Activated naive CD4-positive, alpha-beta T cell treated with anti-CD3 and anti-CD28 coated beads, Interleukin-2, amount 10 ng/mL, durations not matched to agents 7 days and 5 days (primary cell): ENCODE results near the gene LYSMD1.
"Not testable (repeated sequence)": the region's sequence is repeated elsewhere in the genome, so short reads cannot be mapped to it uniquely, and the experiment has no call there.

Source experiments
- CTCF ChIA-PET: fragments of 350-600 bp; sonication (Branson Sonifier 250); formaldehyde crosslinking; loops from one replicate; lab custom pipeline; 2021; ENCODE audit warnings: antibody characterized with exemption; lab: Charles Lee
- DNase-seq: peaks from one replicate; pipeline ENCODE4 v3.0.0-alpha.2; 2020
- H3K27ac Mint-ChIP-seq: one replicate; pipeline ENCODE4 v1.8.0; 2021; ENCODE audit warnings: mild to moderate bottlenecking, moderate library complexity, mixed read lengths
- H3K27me3 Mint-ChIP-seq: one replicate; pipeline ENCODE4 v1.8.0; 2021; ENCODE audit warnings: mild to moderate bottlenecking, mixed read lengths
- H3K36me3 Mint-ChIP-seq: one replicate; pipeline ENCODE4 v1.8.0; 2021; ENCODE audit warnings: mixed read lengths
- H3K4me1 Mint-ChIP-seq: one replicate; pipeline ENCODE4 v1.8.0; 2021; ENCODE audit warnings: mixed read lengths
- H3K4me3 Mint-ChIP-seq: one replicate; pipeline ENCODE4 v1.8.0; 2021; ENCODE audit warnings: mild to moderate bottlenecking, moderate library complexity, mixed read lengths
- H3K9me3 Mint-ChIP-seq: one replicate; pipeline ENCODE4 v1.8.0; 2021; ENCODE audit warnings: mixed read lengths

LYSMD1 gene

GRCh38 chr1:151165738-151166504 is at the start of gene LYSMD1, which contains the start of gene SCNM1:
LYSMD1 (minus strand) TSS chr1:151165902; CDS start chr1:151165258, 644 bp downstream.
SCNM1 (plus strand) TSS chr1:151166144; CDS start chr1:151166153, 9 bp downstream.
- Mint-ChIP-seq H3K36me3 (peaks cover 53% of the 10 kb centered on the region), H3K27ac (peak within 1 kb of the TSS; percentile 93), H3K4me1 (peaks cover 61% of the 10 kb centered on the region), H3K9me3 (no peaks in the 10 kb centered on the region), H3K27me3 (peaks cover 4% of the 10 kb centered on the region), H3K4me3 (peak within 1 kb of the TSS; percentile 86)
- peak; percentile 98 for DNase-seq
- CTCF ChIA-PET, result interaction anchor here (0.8 to 1.8 kb wide), 5 partner anchors 9 to 141 kb away, joined by 3 to 4 read pairs (median 4); partner anchors contain the start of genes TMOD4 and TNFAIP8L2

- CTCF ChIA-PET, result interaction anchor here (0.7 to 1.4 kb wide), 2 partner anchors 114 to 141 kb away, joined by 4 read pairs; no protein-coding TSS in a partner anchor
- Mint-ChIP-seq H3K36me3 (peaks cover 37% of the 10 kb centered on the region), H3K9me3 (no peaks in the 10 kb centered on the region), H3K4me1 (peaks cover 39% of the 10 kb centered on the region), H3K4me3 (no peak overlapping the region), H3K27ac (peak overlapping the region; percentile 33), H3K27me3 (no peaks in the 10 kb centered on the region)
- no peak for DNase-seq
Measured at GRCh38 chr1:151213560-151213959, 47.9 kb upstream of the LYSMD1 start.

- H3K36me3 Mint-ChIP-seq, result peaks cover 38% of the 10 kb centered on the region
- H3K9me3 Mint-ChIP-seq, result no peaks in the 10 kb centered on the region
- H3K4me3 Mint-ChIP-seq, result peak overlapping the region; percentile 19
- H3K4me1 Mint-ChIP-seq, result peaks cover 38% of the 10 kb centered on the region
- H3K27me3 Mint-ChIP-seq, result no peaks in the 10 kb centered on the region
- DNase-seq, result peak; percentile 27
- CTCF ChIA-PET, result interaction anchor here (0.6 to 1.4 kb wide), 4 partner anchors 31 to 883 kb away, joined by 3 to 4 read pairs (median 4); no protein-coding TSS in a partner anchor
- H3K27ac Mint-ChIP-seq, result peak overlapping the region; percentile 91
Measured at GRCh38 chr1:151211972-151212705, 46.4 kb upstream of the LYSMD1 start.

- CTCF ChIA-PET, result no interaction called here
- DNase-seq, result no peak
- H3K9me3 Mint-ChIP-seq, result no peaks in the 10 kb centered on the region
Measured at GRCh38 chr1:151210830-151211229, 45.1 kb upstream of the LYSMD1 start.

GRCh38 chr1:151205381-151205965 is 39.8 kb upstream of the LYSMD1 start:
- CTCF ChIA-PET, H3K27me3 Mint-ChIP-seq, H3K27ac Mint-ChIP-seq, H3K4me3 Mint-ChIP-seq, H3K9me3 Mint-ChIP-seq, DNase-seq: not testable (repeated sequence)
- Mint-ChIP-seq H3K4me1 (peaks cover 26% of the 10 kb centered on the region), H3K36me3 (peaks cover 34% of the 10 kb centered on the region)

More at GRCh38 chr1:151210830-151211229, 45.1 kb upstream of the LYSMD1 start:
- Mint-ChIP-seq H3K4me1 (peaks cover 36% of the 10 kb centered on the region), H3K36me3 (peaks cover 46% of the 10 kb centered on the region), H3K27me3 (no peaks in the 10 kb centered on the region), H3K27ac (no peak overlapping the region), H3K4me3 (no peak overlapping the region)

- DNase-seq, result no peak
- H3K36me3 Mint-ChIP-seq, result peaks cover 22% of the 10 kb centered on the region
- H3K4me1 Mint-ChIP-seq, result peaks cover 49% of the 10 kb centered on the region
- CTCF ChIA-PET, result no interaction called here
- H3K27me3 Mint-ChIP-seq, result peaks cover 14% of the 10 kb centered on the region
- peak overlapping the region; percentile 98 for H3K27ac Mint-ChIP-seq
- H3K4me3 Mint-ChIP-seq, result peak overlapping the region; percentile 92
- no peaks in the 10 kb centered on the region for H3K9me3 Mint-ChIP-seq
Measured at GRCh38 chr1:151199873-151200581, 34.3 kb upstream of the LYSMD1 start.

GRCh38 chr1:151198254-151199127 is 32.8 kb upstream of the LYSMD1 start, which contains the start of gene PIP5K1A:
PIP5K1A (plus strand) TSS chr1:151198552; CDS start chr1:151198997, 445 bp downstream.
- peak; percentile 100 for DNase-seq
- Mint-ChIP-seq H3K4me3 (peak within 1 kb of the TSS; percentile 92), H3K4me1 (peaks cover 45% of the 10 kb centered on the region), H3K27ac (peak within 1 kb of the TSS; percentile 98), H3K36me3 (peaks cover 20% of the 10 kb centered on the region), H3K27me3 (peaks cover 29% of the 10 kb centered on the region), H3K9me3 (no peaks in the 10 kb centered on the region)
- CTCF ChIA-PET, result interaction anchor here (0.6 kb wide), 1 partner anchor 99 kb away, joined by 3 read pairs; no protein-coding TSS in a partner anchor

GRCh38 chr1:151197863-151198253 is 32.2 kb upstream of the LYSMD1 start:
- peaks cover 45% of the 10 kb centered on the region for H3K4me1 Mint-ChIP-seq
- CTCF ChIA-PET, result no interaction called here

GRCh38 chr1:151196292-151196800 is 30.6 kb upstream of the LYSMD1 start:
- Mint-ChIP-seq H3K9me3 (no peaks in the 10 kb centered on the region), H3K27ac (peak overlapping the region; percentile 67), H3K36me3 (peaks cover 13% of the 10 kb centered on the region), H3K27me3 (peaks cover 46% of the 10 kb centered on the region), H3K4me3 (peak overlapping the region; percentile 35), H3K4me1 (peaks cover 34% of the 10 kb centered on the region)
- peak; percentile 77 for DNase-seq
- CTCF ChIA-PET, result interaction anchor here (0.7 to 2.3 kb wide), 3 partner anchors 56 to 147 kb away, joined by 3 to 17 read pairs (median 5); no protein-coding TSS in a partner anchor

More at GRCh38 chr1:151197863-151198253, 32.2 kb upstream of the LYSMD1 start:
- H3K4me3 Mint-ChIP-seq, result peak overlapping the region; percentile 92
- H3K36me3 Mint-ChIP-seq, result peaks cover 17% of the 10 kb centered on the region
- H3K27me3 Mint-ChIP-seq, result peaks cover 34% of the 10 kb centered on the region
- H3K9me3 Mint-ChIP-seq, result no peaks in the 10 kb centered on the region
- peak overlapping the region; percentile 98 for H3K27ac Mint-ChIP-seq
- DNase-seq, result no peak

GRCh38 chr1:151194894-151195594 is 29.3 kb upstream of the LYSMD1 start:
- H3K27me3 Mint-ChIP-seq, result peaks cover 46% of the 10 kb centered on the region
- not testable (repeated sequence) for H3K27ac Mint-ChIP-seq, H3K9me3 Mint-ChIP-seq, H3K4me3 Mint-ChIP-seq, DNase-seq
- peaks cover 13% of the 10 kb centered on the region for H3K36me3 Mint-ChIP-seq
- H3K4me1 Mint-ChIP-seq, result peaks cover 35% of the 10 kb centered on the region
- CTCF ChIA-PET, result interaction anchor here (1.1 to 2.3 kb wide), 5 partner anchors 31 to 149 kb away, joined by 3 to 17 read pairs (median 4); partner anchors contain the start of gene PSMD4

GRCh38 chr1:151193856-151194255 is 28.2 kb upstream of the LYSMD1 start:
- CTCF ChIA-PET, result interaction anchor here (2.1 to 2.3 kb wide), 2 partner anchors 58 to 147 kb away, joined by 12 to 17 read pairs; no protein-coding TSS in a partner anchor
- Mint-ChIP-seq H3K27me3 (peaks cover 46% of the 10 kb centered on the region), H3K4me3 (no peak overlapping the region)

GRCh38 chr1:151193304-151193703 is 27.6 kb upstream of the LYSMD1 start:
- peaks cover 43% of the 10 kb centered on the region for H3K27me3 Mint-ChIP-seq
- no peaks in the 10 kb centered on the region for H3K9me3 Mint-ChIP-seq
- no peak for DNase-seq
- CTCF ChIA-PET, result no interaction called here
- H3K27ac Mint-ChIP-seq, result no peak overlapping the region
- no peak overlapping the region for H3K4me3 Mint-ChIP-seq
- H3K4me1 Mint-ChIP-seq, result peaks cover 42% of the 10 kb centered on the region
- peaks cover 4% of the 10 kb centered on the region for H3K36me3 Mint-ChIP-seq

More at GRCh38 chr1:151193856-151194255, 28.2 kb upstream of the LYSMD1 start:
- Mint-ChIP-seq H3K9me3 (no peaks in the 10 kb centered on the region), H3K27ac (no peak overlapping the region), H3K4me1 (peaks cover 37% of the 10 kb centered on the region), H3K36me3 (peaks cover 8% of the 10 kb centered on the region)
- no peak for DNase-seq
